Uterus (tissue), 4 donors: ENCODE results near the gene LMO7. TPM values are rescaled to one million over a fixed set of nuclear protein-coding genes. Genes with fewer than 3 reads are reported as not detected.

ENCODE experiments used
- DNase-seq, 2 donors: peaks; one replicate each; pipeline ENCODE4 v3.0.0-alpha.2; 2019 to 2020
- H3K27ac ChIP-seq, 2 donors: fragments of 200-600 bp; sonication (generic); 1 replicate in 1 of 2; 2 replicates in 1 of 2; pipeline ENCODE4 v1.5.1; 2016 to 2018
- H3K27me3 ChIP-seq, 2 donors: fragments of 200-600 bp; sonication (generic); one replicate each; pipeline ENCODE4 v1.5.1; 2018 to 2019; ENCODE audit warnings: control low read depth in 1 of 2
- H3K36me3 ChIP-seq, 2 donors: fragments of 200-600 bp; sonication (generic); one replicate each; pipeline ENCODE4 v1.5.1; 2019; ENCODE audit warnings: control low read depth in 1 of 2
- H3K4me1 ChIP-seq, 2 donors: fragments of 200-600 bp; sonication (generic); one replicate each; pipeline ENCODE4 v1.5.1; 2018 to 2019; ENCODE audit warnings: control low read depth in 1 of 2
- H3K4me3 ChIP-seq, 2 donors: fragments of 200-600 bp; sonication (generic); 1 replicate in 1 of 2; 2 replicates in 1 of 2; pipeline ENCODE4 v1.5.1; 2018 to 2019; ENCODE audit warnings: mild to moderate bottlenecking in 1 of 2
- H3K9me3 ChIP-seq, 2 donors: fragments of 200-600 bp; sonication (generic); one replicate each; pipeline ENCODE4 v1.5.1; 2019; ENCODE audit warnings: control low read depth in 1 of 2
- CTCF ChIP-seq, 4 experiments: fragments of 200-600 bp in 2 of 4; fragments of 450-650 bp in 2 of 4; sonication (generic) in 2 of 4; IDR thresholded peaks; one replicate each; pipeline ENCODE4 v1.5.1; 2016 to 2019; ENCODE audit warnings: antibody characterized with exemption in 4 of 4, mild to moderate bottlenecking in 2 of 4, moderate library complexity in 1 of 4
- POLR2A ChIP-seq, 2 donors: fragments of 450-650 bp; IDR thresholded peaks; one replicate each; pipeline ENCODE4 v1.6.1; 2016; ENCODE audit warnings: antibody characterized with exemption in 2 of 2, mild to moderate bottlenecking in 1 of 2, moderate library complexity in 1 of 2
- intact Hi-C: fragments of 100-400 bp; cut with DNase I; formaldehyde crosslinking; loops from one replicate; pipeline ENCODE4 v1.15.1; 2023; ENCODE audit warnings: low total_unique reads
- total RNA-seq, 4 donors: library from RNA; depleted of rRNA in 3 of 4; stranded (reverse); fragments of >200 nt in 3 of 4; gene quantifications; one replicate each; pipeline versions ENCODE4 v1.1.0 to v1.2.4, GENCODE V29; 2014 to 2023
- donor health status: DM: yes; HTN: yes; CAD: no.

LMO7 gene
- total RNA-seq, 4 donors from 2014 or later, result 2.6 to 55.4 (median 24.2) TPM

- H3K27me3 ChIP-seq, result no peaks in the 10 kb centered on the region
- DNase-seq, result no peak
- no peaks in the 10 kb centered on the region for H3K36me3 ChIP-seq
- no peak overlapping the region for H3K27ac ChIP-seq
- no peaks in the 10 kb centered on the region for H3K9me3 ChIP-seq
- peaks cover 0 to 8% of the 10 kb centered on the region in 2 donors for H3K4me1 ChIP-seq
- no peak overlapping the region for H3K4me3 ChIP-seq
- TF ChIP-seq CTCF (IDR thresholded peaks at IDR 0.05) (no peak), POLR2A (IDR thresholded peaks at IDR 0.05) (no peak)
- intact Hi-C loops, result no loop called here
Measured at GRCh38 chr13:75770592-75771011, 134.5 kb downstream of the LMO7 start.

- no peak overlapping the region for H3K27ac ChIP-seq
- DNase-seq, result no peak
- H3K36me3 ChIP-seq, result no peaks in the 10 kb centered on the region
- H3K27me3 ChIP-seq, result no peaks in the 10 kb centered on the region
- H3K4me3 ChIP-seq, result no peak overlapping the region
- H3K4me1 ChIP-seq, result peaks cover 0 to 8% of the 10 kb centered on the region in 2 donors
- intact Hi-C loops, result no loop called here
- no peaks in the 10 kb centered on the region for H3K9me3 ChIP-seq
- TF ChIP-seq CTCF (IDR thresholded peaks at IDR 0.05) (no peak), POLR2A (IDR thresholded peaks at IDR 0.05) (no peak)
Measured at GRCh38 chr13:75771226-75771625, 135.1 kb downstream of the LMO7 start.

DNA sequence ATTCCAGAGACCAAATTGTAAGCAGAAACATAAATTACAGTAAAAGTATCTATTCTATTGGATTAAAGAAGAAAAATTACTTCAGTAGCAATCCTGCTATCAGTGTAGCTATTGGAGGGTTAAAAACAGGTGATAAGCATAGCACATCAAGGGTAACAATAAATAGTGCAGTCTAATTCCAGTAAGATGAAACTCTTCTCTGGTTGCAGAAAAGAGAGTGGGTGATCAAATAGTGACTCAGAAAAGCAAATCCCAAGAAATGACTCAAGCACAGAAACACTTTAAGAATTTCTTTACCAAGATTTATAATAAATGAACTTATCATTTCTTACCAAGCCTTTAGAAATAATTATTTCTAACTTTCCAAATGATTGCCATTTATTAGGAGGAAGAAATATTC lies 135.7 kb downstream of the LMO7 start:
- no peak for DNase-seq
- no peaks in the 10 kb centered on the region for H3K27me3 ChIP-seq
- no peaks in the 10 kb centered on the region for H3K9me3 ChIP-seq
- no peak overlapping the region for H3K27ac ChIP-seq
- H3K36me3 ChIP-seq, result no peaks in the 10 kb centered on the region
- TF ChIP-seq CTCF (IDR thresholded peaks at IDR 0.05) (no peak), POLR2A (IDR thresholded peaks at IDR 0.05) (no peak)
- H3K4me3 ChIP-seq, result no peak overlapping the region
- intact Hi-C loops, result no loop called here
- H3K4me1 ChIP-seq, result peaks cover 0 to 8% of the 10 kb centered on the region in 2 donors

DNA sequence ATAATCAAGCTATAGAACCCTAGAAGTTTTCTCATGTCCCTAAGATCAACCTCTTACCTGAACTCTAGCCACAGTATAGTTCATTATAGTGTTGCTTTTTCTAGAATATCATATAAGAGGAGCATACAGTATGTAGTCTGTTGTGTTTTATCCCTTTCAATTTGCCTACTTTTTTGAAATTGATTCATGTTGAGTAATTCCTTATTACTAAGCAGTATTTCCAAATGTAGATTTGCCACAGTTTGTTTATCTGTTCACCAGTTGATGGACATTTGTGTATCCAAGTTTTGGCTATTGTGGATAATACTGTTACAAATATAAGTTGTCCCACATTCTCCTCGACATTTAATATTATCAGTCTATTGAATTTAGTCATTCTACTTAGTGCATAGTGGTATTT lies 138.0 kb downstream of the LMO7 start:
- no peak overlapping the region for H3K4me3 ChIP-seq
- no peaks in the 10 kb centered on the region for H3K27me3 ChIP-seq
- H3K9me3 ChIP-seq, result no peaks in the 10 kb centered on the region
- TF ChIP-seq CTCF (IDR thresholded peaks at IDR 0.05) (no peak), POLR2A (IDR thresholded peaks at IDR 0.05) (no peak)
- intact Hi-C loops, result no loop called here
- peaks cover 0 to 7% of the 10 kb centered on the region in 2 donors for H3K4me1 ChIP-seq
- H3K36me3 ChIP-seq, result no peaks in the 10 kb centered on the region
- no peak overlapping the region for H3K27ac ChIP-seq
- DNase-seq, result no peak

- no peak overlapping the region for H3K27ac ChIP-seq
- H3K27me3 ChIP-seq, result no peaks in the 10 kb centered on the region
- TF ChIP-seq POLR2A (IDR thresholded peaks at IDR 0.05) (no peak), CTCF (IDR thresholded peaks at IDR 0.05) (no peak)
- H3K9me3 ChIP-seq, result no peaks in the 10 kb centered on the region
- intact Hi-C loops, result no loop called here
- no peaks in the 10 kb centered on the region for H3K4me1 ChIP-seq
- H3K4me3 ChIP-seq, result no peak overlapping the region
- H3K36me3 ChIP-seq, result no peaks in the 10 kb centered on the region
- no peak for DNase-seq
Measured at GRCh38 chr13:75776550-75776949, 140.4 kb downstream of the LMO7 start.
